ENCODE data around the gene DCAF7.
A peak's percentile ranks its signal among the peaks of the same experiment; 100 is the strongest.

Gene DCAF7

GRCh38 chr17:63546308-63547082 lies 3.8 kb upstream of the DCAF7 start:
- DNase-seq, result no peak

GRCh38 chr17:63547083-63547523 lies 3.2 kb upstream of the DCAF7 start:
- DNase-seq, result no peak

GRCh38 chr17:63549289-63549945 lies 860 bp upstream of the DCAF7 start:
- DNase-seq, result no peak

GRCh38 chr17:63550817-63551639 lies 751 bp downstream of the DCAF7 start:
- peak in 1 of 2 experiments; percentile 8 for DNase-seq

- no peak for DNase-seq
Measured at GRCh38 chr17:63552211-63552610, 1.9 kb downstream of the DCAF7 start.

GRCh38 chr17:63555500-63556156 lies 5.4 kb downstream of the DCAF7 start:
- DNase-seq, result peak; percentile 43 to 56

- DNase-seq, result no peak
Measured at GRCh38 chr17:63557416-63557815, 7.1 kb downstream of the DCAF7 start.

GRCh38 chr17:63558441-63558840 lies 8.2 kb downstream of the DCAF7 start:
- no peak for DNase-seq

GRCh38 chr17:63561819-63562218 lies 11.5 kb downstream of the DCAF7 start:
- DNase-seq, result no peak

- DNase-seq, result no peak
Measured at GRCh38 chr17:63563339-63563738, 13.1 kb downstream of the DCAF7 start.

- no peak for DNase-seq
Measured at GRCh38 chr17:63564562-63564961, 14.3 kb downstream of the DCAF7 start.

- DNase-seq, result no peak
Measured at GRCh38 chr17:63567229-63567628, 17.0 kb downstream of the DCAF7 start.

- no peak for DNase-seq
Measured at GRCh38 chr17:63568563-63568962, 18.3 kb downstream of the DCAF7 start.

GRCh38 chr17:63571632-63572310 lies 21.5 kb downstream of the DCAF7 start:
- peak; percentile 58 to 73 for DNase-seq

- DNase-seq, result no peak
Measured at GRCh38 chr17:63573634-63574033, 23.4 kb downstream of the DCAF7 start.

GRCh38 chr17:63578027-63578768 lies 27.9 kb downstream of the DCAF7 start:
- no peak for DNase-seq

- DNase-seq, result no peak
Measured at GRCh38 chr17:63578769-63579111, 28.5 kb downstream of the DCAF7 start.

- no peak for DNase-seq
Measured at GRCh38 chr17:63579633-63580032, 29.4 kb downstream of the DCAF7 start.

GRCh38 chr17:63587770-63588169 lies 37.5 kb downstream of the DCAF7 start:
- DNase-seq, result no peak

- DNase-seq, result no peak
Measured at GRCh38 chr17:63588797-63589196, 38.5 kb downstream of the DCAF7 start.

GRCh38 chr17:63589646-63590045 lies 39.4 kb downstream of the DCAF7 start:
- no peak for DNase-seq

GRCh38 chr17:63592797-63593196 lies 42.5 kb downstream of the DCAF7 start:
- DNase-seq, result no peak

Measured in AML-193 (cell line).